Colon (tissue), 2 donors: ENCODE measurements around the gene MICB.
"Not testable (repeated sequence)": the region's sequence is repeated elsewhere in the genome, so short reads cannot be mapped to it uniquely, and the experiment has no call there.

Experiments used
- FAIRE-seq: peaks from 2 replicates; lab custom pipeline; 2012; peaks lifted over from hg19 to GRCh38; lab: Jason Lieb, UNC
- donor health status: control.
- donor health status: control.

The MICB gene

GRCh38 chr6:31474871-31475286, 23.1 kb upstream of the MICB start:
- FAIRE-seq = no peak

GRCh38 chr6:31476515-31477139, 21.3 kb upstream of the MICB start:
- no peak for FAIRE-seq

GRCh38 chr6:31477521-31477920, 20.4 kb upstream of the MICB start:
- no peak for FAIRE-seq

GRCh38 chr6:31478186-31478950, 19.6 kb upstream of the MICB start:
- FAIRE-seq = no peak

- FAIRE-seq = no peak
Observed at GRCh38 chr6:31479151-31479932, 18.6 kb upstream of the MICB start.

- FAIRE-seq = no peak
Observed at GRCh38 chr6:31479933-31480535, 17.9 kb upstream of the MICB start.

GRCh38 chr6:31480574-31480973, 17.4 kb upstream of the MICB start:
- no peak for FAIRE-seq

GRCh38 chr6:31483392-31483791, 14.6 kb upstream of the MICB start:
- FAIRE-seq = no peak

GRCh38 chr6:31485055-31485454, 12.9 kb upstream of the MICB start:
- FAIRE-seq = no peak

- FAIRE-seq = not testable (repeated sequence)
Observed at GRCh38 chr6:31486065-31486837, 11.7 kb upstream of the MICB start.

- FAIRE-seq = not testable (repeated sequence)
Observed at GRCh38 chr6:31487674-31488073, 10.3 kb upstream of the MICB start.

- no peak for FAIRE-seq
Observed at GRCh38 chr6:31489086-31489485, 8.9 kb upstream of the MICB start.

GRCh38 chr6:31490115-31490873, 7.7 kb upstream of the MICB start:
- FAIRE-seq = no peak

GRCh38 chr6:31493550-31493874, 4.4 kb upstream of the MICB start:
- FAIRE-seq = not testable (repeated sequence)

- no peak for FAIRE-seq
Observed at GRCh38 chr6:31493875-31494694, 3.9 kb upstream of the MICB start.

GRCh38 chr6:31495580-31495979, 2.4 kb upstream of the MICB start:
- FAIRE-seq = no peak

GRCh38 chr6:31496826-31497225, 1.1 kb upstream of the MICB start:
- not testable (repeated sequence) for FAIRE-seq

- FAIRE-seq = no peak
Observed at GRCh38 chr6:31498748-31499147, 803 bp downstream of the MICB start.

GRCh38 chr6:31499648-31500047, 1.7 kb downstream of the MICB start:
- FAIRE-seq = not testable (repeated sequence)

GRCh38 chr6:31502586-31502985, 4.6 kb downstream of the MICB start:
- no peak for FAIRE-seq
